ENCODE measurements around the gene PLAC8. TPM values are rescaled to one million over a fixed set of nuclear protein-coding genes. Genes with fewer than 3 reads are reported as not detected.

Gene PLAC8
- polyA plus RNA-seq, 1 donor (not counting 4 experiments of a cell fraction or from before 2014, with no cell fraction given): 1.5 TPM

- H3K27me3 ChIP-seq (ENCODE audit: control insufficient read depth, extremely low read depth, insufficient read depth, low read length): no peaks in the 10 kb centered on the region
- no peaks in the 10 kb centered on the region for H3K9me1 ChIP-seq (ENCODE audit: control insufficient read depth, extremely low read depth, insufficient read depth, low read length)
- H2AFZ ChIP-seq (ENCODE audit: control insufficient read depth, low read length): no peak overlapping the region
- TF ChIP-seq CTCF (optimal IDR thresholded peaks at IDR 0.05 in 1 of 3, IDR thresholded peaks at IDR 0.05 in 1 of 3, conservative IDR thresholded peaks at IDR 0.05 in 1 of 3; ENCODE audit: extremely low read depth in 1 of 3, insufficient read depth in 2 of 3, low read length in 3 of 3): no peak
- TF ChIP-seq EZH2 (IDR thresholded peaks at IDR 0.05; ENCODE audit: low read length): no peak
- dilution Hi-C loops (cut with MboI; ENCODE audit: extremely low pct_ligation_motif_present, low sequenced_read_pairs): no loop called here
- H3K27ac ChIP-seq (ENCODE audit: control insufficient read depth, insufficient read depth, low read length): no peak overlapping the region
- peaks cover 25% of the 10 kb centered on the region for H3K4me1 ChIP-seq (ENCODE audit: control insufficient read depth, extremely low read depth, insufficient read depth, low read length)
- H3K9ac ChIP-seq (ENCODE audit: control insufficient read depth, extremely low read depth, insufficient read depth, low read length): no peak overlapping the region
- H3K79me2 ChIP-seq (ENCODE audit: control insufficient read depth, insufficient read depth, low read length): no peaks in the 10 kb centered on the region
- no peaks in the 10 kb centered on the region for H3K36me3 ChIP-seq (ENCODE audit: control insufficient read depth in 2 of 2, extremely low read depth in 1 of 2, insufficient read depth in 2 of 2, low read length in 2 of 2)
- H3K4me3 ChIP-seq (ENCODE audit: control insufficient read depth in 2 of 3, extremely low read depth in 1 of 3, insufficient read depth in 2 of 3, low read depth in 1 of 3, low read length in 3 of 3): no peak overlapping the region
- DNase-seq (ENCODE audit: low read depth, low spot score) (no peak), FAIRE-seq (no peak)
- H3K4me2 ChIP-seq (ENCODE audit: control insufficient read depth, extremely low read depth, insufficient read depth, low read depth, low read length): no peak overlapping the region
- no peaks in the 10 kb centered on the region for H3K9me3 ChIP-seq (ENCODE audit: control insufficient read depth, low read depth, low read length)
- H4K20me1 ChIP-seq (ENCODE audit: control insufficient read depth, extremely low read depth, insufficient read depth, low read length): no peaks in the 10 kb centered on the region
Measured at GRCh38 chr4:83113429-83113786, 1.1 kb downstream of the PLAC8 start.

GRCh38 chr4:83112678-83113428 is 1.7 kb downstream of the PLAC8 start:
- H3K4me3 ChIP-seq (ENCODE audit: control insufficient read depth in 2 of 3, extremely low read depth in 1 of 3, insufficient read depth in 2 of 3, low read depth in 1 of 3, low read length in 3 of 3): no peak overlapping the region
- H3K36me3 ChIP-seq (ENCODE audit: control insufficient read depth in 2 of 2, extremely low read depth in 1 of 2, insufficient read depth in 2 of 2, low read length in 2 of 2): no peaks in the 10 kb centered on the region
- no peaks in the 10 kb centered on the region for H3K9me1 ChIP-seq (ENCODE audit: control insufficient read depth, extremely low read depth, insufficient read depth, low read length)
- no peak overlapping the region for H3K27ac ChIP-seq (ENCODE audit: control insufficient read depth, insufficient read depth, low read length)
- no peak overlapping the region for H2AFZ ChIP-seq (ENCODE audit: control insufficient read depth, low read length)
- no peaks in the 10 kb centered on the region for H4K20me1 ChIP-seq (ENCODE audit: control insufficient read depth, extremely low read depth, insufficient read depth, low read length)
- dilution Hi-C loops (cut with MboI; ENCODE audit: extremely low pct_ligation_motif_present, low sequenced_read_pairs): no loop called here
- no peaks in the 10 kb centered on the region for H3K27me3 ChIP-seq (ENCODE audit: control insufficient read depth, extremely low read depth, insufficient read depth, low read length)
- no peaks in the 10 kb centered on the region for H3K79me2 ChIP-seq (ENCODE audit: control insufficient read depth, insufficient read depth, low read length)
- no peaks in the 10 kb centered on the region for H3K9me3 ChIP-seq (ENCODE audit: control insufficient read depth, low read depth, low read length)
- DNase-seq (ENCODE audit: low read depth, low spot score) (no peak), FAIRE-seq (peak; percentile 73)
- peaks cover 25% of the 10 kb centered on the region for H3K4me1 ChIP-seq (ENCODE audit: control insufficient read depth, extremely low read depth, insufficient read depth, low read length)
- H3K4me2 ChIP-seq (ENCODE audit: control insufficient read depth, extremely low read depth, insufficient read depth, low read depth, low read length): no peak overlapping the region
- H3K9ac ChIP-seq (ENCODE audit: control insufficient read depth, extremely low read depth, insufficient read depth, low read length): no peak overlapping the region
- TF ChIP-seq CTCF (optimal IDR thresholded peaks at IDR 0.05 in 1 of 3, IDR thresholded peaks at IDR 0.05 in 1 of 3, conservative IDR thresholded peaks at IDR 0.05 in 1 of 3; ENCODE audit: extremely low read depth in 1 of 3, insufficient read depth in 2 of 3, low read length in 3 of 3) (no peak), EZH2 (IDR thresholded peaks at IDR 0.05; ENCODE audit: low read length) (no peak)

Measured in keratinocyte (primary cell).